IPS-18a (cell line): ENCODE results near the gene ZNF532.

Source experiments
- H3K27ac ChIP-seq: one replicate; pipeline ENCODE4 v1.5.1; 2013; ENCODE audit warnings: low read length
- H3K27me3 ChIP-seq: one replicate; pipeline ENCODE4 v1.6.1; 2013; ENCODE audit warnings: mild to moderate bottlenecking, low read length; ENCODE audit not compliant: control insufficient read depth, insufficient read depth
- H3K36me3 ChIP-seq: one replicate; pipeline ENCODE4 v1.6.1; 2013; ENCODE audit warnings: low read depth, low read length; ENCODE audit not compliant: control insufficient read depth
- H3K4me1 ChIP-seq: one replicate; pipeline ENCODE4 v1.6.1; 2013; ENCODE audit warnings: low read depth, low read length; ENCODE audit not compliant: control insufficient read depth
- H3K4me3 ChIP-seq: one replicate; pipeline ENCODE4 v1.5.1; 2013; ENCODE audit warnings: low read length
- H3K9ac ChIP-seq: one replicate; pipeline ENCODE4 v1.6.1; 2013; ENCODE audit warnings: mild to moderate bottlenecking, low read length, moderate library complexity
- H3K9me3 ChIP-seq: one replicate; pipeline ENCODE4 v1.6.1; 2013; ENCODE audit warnings: low read depth, low read length; ENCODE audit not compliant: control insufficient read depth

The ZNF532 gene

GRCh38 chr18:58993260-58993659, 128.6 kb downstream of the ZNF532 start:
- no peaks in the 10 kb centered on the region for H3K36me3 ChIP-seq
- H3K27me3 ChIP-seq, result no peaks in the 10 kb centered on the region
- no peak overlapping the region for H3K4me3 ChIP-seq
- no peaks in the 10 kb centered on the region for H3K4me1 ChIP-seq
- H3K9ac ChIP-seq, result no peak overlapping the region
- H3K27ac ChIP-seq, result no peak overlapping the region
- H3K9me3 ChIP-seq, result no peaks in the 10 kb centered on the region

- Histone ChIP-seq H3K4me1 (no peaks in the 10 kb centered on the region), H3K27me3 (no peaks in the 10 kb centered on the region), H3K36me3 (no peaks in the 10 kb centered on the region), H3K9ac (no peak overlapping the region), H3K4me3 (no peak overlapping the region), H3K9me3 (no peaks in the 10 kb centered on the region), H3K27ac (no peak overlapping the region)
These were observed 131.0 kb downstream of the ZNF532 start for GRCh38 chr18:58995663-58996062.

- Histone ChIP-seq H3K27ac (no peak overlapping the region), H3K36me3 (no peaks in the 10 kb centered on the region), H3K9ac (no peak overlapping the region), H3K4me1 (peaks cover under 1% of the 10 kb centered on the region), H3K9me3 (no peaks in the 10 kb centered on the region), H3K4me3 (no peak overlapping the region), H3K27me3 (no peaks in the 10 kb centered on the region)
These were observed 131.5 kb downstream of the ZNF532 start for GRCh38 chr18:58996131-58996641.

GRCh38 chr18:58996696-58997095, 132.0 kb downstream of the ZNF532 start:
- no peak overlapping the region for H3K9ac ChIP-seq
- H3K9me3 ChIP-seq, result no peaks in the 10 kb centered on the region
- H3K4me1 ChIP-seq, result peaks cover 5% of the 10 kb centered on the region
- H3K27ac ChIP-seq, result no peak overlapping the region
- H3K36me3 ChIP-seq, result no peaks in the 10 kb centered on the region
- H3K4me3 ChIP-seq, result no peak overlapping the region
- no peaks in the 10 kb centered on the region for H3K27me3 ChIP-seq

DNA sequence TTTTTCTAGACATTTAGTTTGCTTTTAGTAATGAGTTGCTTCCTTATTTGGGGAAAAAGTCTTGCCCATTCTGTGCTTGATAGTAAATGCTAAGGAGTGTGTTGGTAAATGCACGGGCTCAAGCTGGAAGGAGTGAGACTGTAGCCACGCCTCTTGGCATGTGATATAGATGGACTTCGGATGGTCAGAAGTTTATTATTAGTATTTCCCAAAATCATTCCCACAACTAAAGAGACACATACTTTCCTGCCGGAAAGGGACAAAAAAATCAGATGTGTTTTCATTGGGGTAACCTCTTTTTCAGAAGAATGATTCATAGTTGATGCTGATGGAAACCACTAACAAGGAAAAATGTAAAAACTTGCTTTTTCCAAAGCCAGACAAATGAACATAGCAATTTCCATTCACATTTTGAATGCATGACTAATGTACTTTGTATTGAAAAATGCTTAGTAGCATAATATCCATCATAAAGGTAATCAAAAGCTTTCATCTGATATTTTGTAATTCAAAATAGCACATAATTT, 133.2 kb downstream of the ZNF532 start:
- H3K4me3 ChIP-seq, result no peak overlapping the region
- H3K27me3 ChIP-seq, result no peaks in the 10 kb centered on the region
- H3K9ac ChIP-seq, result no peak overlapping the region
- H3K36me3 ChIP-seq, result no peaks in the 10 kb centered on the region
- H3K4me1 ChIP-seq, result peaks cover 7% of the 10 kb centered on the region
- H3K27ac ChIP-seq, result no peak overlapping the region
- H3K9me3 ChIP-seq, result no peaks in the 10 kb centered on the region

- Histone ChIP-seq H3K9me3 (no peaks in the 10 kb centered on the region), H3K4me3 (no peak overlapping the region), H3K27me3 (no peaks in the 10 kb centered on the region), H3K4me1 (peaks cover 7% of the 10 kb centered on the region), H3K36me3 (no peaks in the 10 kb centered on the region), H3K9ac (no peak overlapping the region), H3K27ac (no peak overlapping the region)
These were observed 133.9 kb downstream of the ZNF532 start for GRCh38 chr18:58998401-58999203.

GRCh38 chr18:59001166-59001565, 136.5 kb downstream of the ZNF532 start:
- Histone ChIP-seq H3K36me3 (no peaks in the 10 kb centered on the region), H3K4me1 (peaks cover 7% of the 10 kb centered on the region), H3K9me3 (no peaks in the 10 kb centered on the region), H3K27ac (no peak overlapping the region), H3K27me3 (no peaks in the 10 kb centered on the region), H3K9ac (no peak overlapping the region), H3K4me3 (no peak overlapping the region)

DNA sequence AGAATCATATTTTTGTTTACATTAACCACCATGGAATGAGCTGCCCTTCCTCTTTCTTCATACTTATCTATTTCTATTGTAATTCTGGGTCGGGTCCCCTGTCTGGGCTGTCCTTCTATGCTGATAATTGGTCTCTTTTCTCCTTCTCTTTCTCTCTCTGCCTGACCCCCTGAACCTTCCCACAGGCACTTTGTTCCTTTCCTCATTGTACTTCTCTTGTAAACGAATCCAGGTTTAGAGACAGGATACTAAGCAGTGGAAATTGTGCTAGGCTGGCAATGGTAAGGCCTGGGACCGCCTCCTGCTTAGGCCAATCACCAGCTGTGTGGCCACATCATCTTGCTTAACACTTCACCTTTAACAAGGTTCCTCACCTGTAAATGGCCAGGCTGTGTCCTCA, 137.0 kb downstream of the ZNF532 start:
- Histone ChIP-seq H3K9ac (no peak overlapping the region), H3K4me1 (peaks cover 7% of the 10 kb centered on the region), H3K27ac (no peak overlapping the region), H3K9me3 (no peaks in the 10 kb centered on the region), H3K27me3 (no peaks in the 10 kb centered on the region), H3K36me3 (no peaks in the 10 kb centered on the region), H3K4me3 (no peak overlapping the region)

DNA sequence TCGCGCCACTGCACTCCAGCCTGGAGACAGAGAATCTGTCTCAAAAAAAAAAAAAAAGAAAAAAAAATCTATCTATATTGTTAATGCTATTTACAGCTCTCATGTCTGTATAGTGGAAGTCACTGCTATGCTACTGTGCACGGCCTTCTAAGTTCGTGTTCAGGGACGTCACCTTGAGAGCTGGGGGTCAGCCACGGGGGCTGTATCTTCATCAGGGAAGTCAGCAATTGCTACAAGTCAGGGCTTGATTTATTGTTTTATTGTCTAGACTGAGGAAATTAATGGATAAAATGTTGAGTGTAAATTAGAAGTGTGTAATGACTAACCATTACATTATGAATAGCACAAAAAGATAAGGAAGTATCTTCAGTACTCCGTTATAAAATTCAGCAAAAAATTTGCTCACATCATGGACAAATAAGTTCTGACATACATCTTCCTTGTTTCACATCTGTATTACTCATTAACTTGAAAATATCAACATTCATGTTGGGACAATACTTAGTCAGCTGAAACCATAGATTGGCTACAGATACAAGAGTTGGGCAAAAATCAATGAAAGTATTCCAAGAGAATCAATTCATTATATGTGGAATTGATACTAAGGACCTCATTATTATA, 138.4 kb downstream of the ZNF532 start:
- no peak overlapping the region for H3K27ac ChIP-seq
- H3K9ac ChIP-seq, result no peak overlapping the region
- no peaks in the 10 kb centered on the region for H3K9me3 ChIP-seq
- no peaks in the 10 kb centered on the region for H3K36me3 ChIP-seq
- H3K4me1 ChIP-seq, result peaks cover 7% of the 10 kb centered on the region
- no peak overlapping the region for H3K4me3 ChIP-seq
- H3K27me3 ChIP-seq, result no peaks in the 10 kb centered on the region

- H3K36me3 ChIP-seq, result no peaks in the 10 kb centered on the region
- no peak overlapping the region for H3K9ac ChIP-seq
- no peak overlapping the region for H3K27ac ChIP-seq
- peaks cover 11% of the 10 kb centered on the region for H3K4me1 ChIP-seq
- no peak overlapping the region for H3K4me3 ChIP-seq
- H3K27me3 ChIP-seq, result no peaks in the 10 kb centered on the region
- no peaks in the 10 kb centered on the region for H3K9me3 ChIP-seq
These were observed 140.6 kb downstream of the ZNF532 start for GRCh38 chr18:59005262-59005661.

DNA sequence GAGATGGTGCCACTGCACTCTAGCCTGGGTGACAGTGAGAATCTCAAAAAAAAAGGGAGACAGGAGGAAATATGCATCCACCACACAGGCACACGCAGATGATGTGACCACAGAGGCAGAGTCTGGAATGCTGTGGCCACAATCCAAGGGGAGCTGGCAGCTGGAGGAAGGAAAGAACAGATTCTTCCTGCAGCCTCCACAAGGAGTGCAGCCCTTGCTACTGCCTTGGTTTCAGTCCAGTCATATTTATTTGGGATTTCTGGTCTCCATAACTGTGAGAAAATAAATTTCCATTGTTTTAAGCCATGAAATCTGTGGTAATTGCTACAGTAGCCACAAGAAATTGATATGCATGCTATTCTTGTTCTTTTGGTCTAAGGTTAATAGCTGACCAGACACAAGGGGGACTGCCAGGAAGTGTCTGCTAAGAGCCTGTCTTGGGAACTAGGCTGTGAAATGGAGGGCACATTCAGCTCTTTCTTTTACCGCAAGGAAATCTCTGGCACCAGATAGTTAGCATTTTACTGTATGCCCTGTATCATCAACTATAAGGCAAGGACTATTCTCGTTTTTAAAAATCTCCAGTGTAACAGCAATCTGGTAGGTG, 141.9 kb downstream of the ZNF532 start:
- Histone ChIP-seq H3K4me3 (no peak overlapping the region), H3K9me3 (no peaks in the 10 kb centered on the region), H3K4me1 (peaks cover 7% of the 10 kb centered on the region), H3K27ac (no peak overlapping the region), H3K9ac (no peak overlapping the region), H3K36me3 (no peaks in the 10 kb centered on the region), H3K27me3 (no peaks in the 10 kb centered on the region)
